Measurements from ENCODE around the gene SETBP1.

- TF ChIP-seq CTCF (IDR thresholded peaks at IDR 0.05; ENCODE audit: control extremely low read depth in 1 of 3, insufficient read depth in 1 of 3, low read depth in 1 of 3, low read length in 3 of 3) (no peak), EZH2 (IDR thresholded peaks at IDR 0.05; ENCODE audit: low read depth, low read length, severe bottlenecking) (no peak)
Observed at GRCh38 chr18:44912740-44913478, 232.2 kb downstream of the SETBP1 start.

Data from H1 (cell line).